HG03575 (cell line): Measurements from ENCODE around the gene PPIL6.

Source experiments
- ATAC-seq: cut with Tn5 transposase; IDR thresholded peaks from one replicate; pipeline ENCODE4 v1.9.1; 2021; ENCODE audit not compliant: unreplicated experiment, insufficient number of reproducible peaks, low FRiP score; ENCODE audit errors: extremely low read depth

Gene PPIL6

DNA sequence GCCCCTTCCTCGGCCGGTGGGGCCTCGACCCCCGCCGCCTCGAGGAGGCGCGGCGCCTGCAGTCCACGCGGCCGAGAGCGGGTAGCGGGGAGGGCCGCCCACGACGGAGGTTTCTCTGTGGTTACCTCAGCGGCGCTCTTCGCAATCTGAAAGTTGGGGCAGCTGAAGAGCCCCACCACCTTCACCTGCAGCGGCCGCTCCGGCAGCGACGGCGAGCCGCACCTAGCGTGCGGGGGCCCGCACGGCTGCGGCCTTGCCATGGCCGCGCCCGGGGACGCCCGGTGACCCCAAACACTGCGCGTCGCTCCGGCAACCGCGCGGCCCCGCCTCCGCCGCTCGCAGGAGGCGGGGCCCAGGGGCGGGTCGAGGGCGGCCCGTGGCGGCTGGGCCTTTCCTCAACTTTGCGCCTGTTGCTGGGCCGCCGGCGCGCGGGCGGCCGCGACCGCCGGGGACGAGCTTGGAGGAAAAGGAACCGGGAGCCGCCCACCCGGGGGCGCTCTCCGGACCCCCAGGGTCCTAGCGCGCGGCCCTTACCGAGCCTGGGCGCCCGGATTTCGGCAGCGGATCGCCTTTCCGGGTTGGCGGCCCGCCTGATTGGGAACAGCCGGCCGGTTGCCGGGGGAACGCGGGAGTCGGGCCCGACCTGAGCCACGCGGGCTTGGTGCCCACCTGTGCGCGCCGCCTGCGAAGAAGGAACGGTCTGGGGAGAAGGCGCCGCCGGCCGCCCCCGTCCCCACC is at the start of gene PPIL6, which contains the start of gene SMPD2:
Gene PPIL6, minus strand, starts transcription at position 298 of the 738 bp plus-strand sequence. Its CDS starts 38 bp downstream, at position 260.
Gene SMPD2, plus strand, starts transcription at position 394 of the 738 bp plus-strand sequence. CDS start 398 bp downstream, outside the sequence.
- ATAC-seq, result no peak

DNA sequence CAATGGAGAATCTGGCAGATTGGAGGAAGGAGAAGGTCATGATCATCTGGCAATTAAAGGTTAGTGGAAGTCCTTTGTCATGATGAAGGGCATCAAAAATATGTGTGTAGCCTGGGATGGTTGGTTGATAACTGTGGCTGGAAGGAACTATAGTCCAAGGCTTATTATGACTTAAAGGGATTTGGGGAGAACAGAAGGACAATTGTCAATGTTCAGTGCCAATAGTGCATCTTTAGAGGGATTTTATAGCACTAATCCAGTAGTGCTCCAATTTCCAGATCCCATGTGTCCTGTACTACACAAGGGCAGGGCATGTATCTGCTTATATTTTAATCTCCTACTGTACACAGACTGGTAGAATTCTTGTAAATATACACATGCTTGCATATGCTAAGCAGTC is 47.6 kb upstream of the PPIL6 start:
- no peak for ATAC-seq

GRCh38 chr6:109486068-109486467 is 45.6 kb upstream of the PPIL6 start:
- ATAC-seq, result no peak

- no peak for ATAC-seq
These were observed 45.0 kb upstream of the PPIL6 start for GRCh38 chr6:109485266-109485935.

DNA sequence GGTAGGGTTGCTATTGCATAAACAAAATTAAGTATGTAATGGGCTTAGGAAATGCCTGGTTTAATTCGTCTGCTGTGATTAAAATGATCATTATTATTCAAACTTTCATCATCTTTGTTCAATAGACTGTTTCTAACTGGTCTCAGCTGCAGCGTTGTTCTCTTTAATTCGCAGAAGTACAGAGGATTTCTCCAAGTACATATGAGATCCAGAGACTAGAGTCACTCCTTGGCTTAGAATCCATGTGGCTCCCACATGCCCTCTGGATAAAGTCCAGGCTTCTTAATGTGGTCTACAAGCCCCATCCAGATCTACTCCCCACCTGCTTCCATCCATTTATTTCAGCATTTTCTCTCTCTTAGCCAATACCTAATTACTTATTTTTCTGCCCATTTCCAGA is 43.7 kb upstream of the PPIL6 start:
- ATAC-seq, result no peak

- ATAC-seq, result no peak
These were observed 43.3 kb upstream of the PPIL6 start for GRCh38 chr6:109483735-109484057.

- ATAC-seq, result no peak
These were observed 42.7 kb upstream of the PPIL6 start, which contains the start of gene ZBTB24 for GRCh38 chr6:109482905-109483734. ZBTB24 (minus strand) TSS chr6:109483219; CDS start chr6:109482026, 1,193 bp downstream.

GRCh38 chr6:109480993-109481480 is 40.6 kb upstream of the PPIL6 start:
- no peak for ATAC-seq

GRCh38 chr6:109478841-109479624 is 38.6 kb upstream of the PPIL6 start:
- ATAC-seq, result no peak

DNA sequence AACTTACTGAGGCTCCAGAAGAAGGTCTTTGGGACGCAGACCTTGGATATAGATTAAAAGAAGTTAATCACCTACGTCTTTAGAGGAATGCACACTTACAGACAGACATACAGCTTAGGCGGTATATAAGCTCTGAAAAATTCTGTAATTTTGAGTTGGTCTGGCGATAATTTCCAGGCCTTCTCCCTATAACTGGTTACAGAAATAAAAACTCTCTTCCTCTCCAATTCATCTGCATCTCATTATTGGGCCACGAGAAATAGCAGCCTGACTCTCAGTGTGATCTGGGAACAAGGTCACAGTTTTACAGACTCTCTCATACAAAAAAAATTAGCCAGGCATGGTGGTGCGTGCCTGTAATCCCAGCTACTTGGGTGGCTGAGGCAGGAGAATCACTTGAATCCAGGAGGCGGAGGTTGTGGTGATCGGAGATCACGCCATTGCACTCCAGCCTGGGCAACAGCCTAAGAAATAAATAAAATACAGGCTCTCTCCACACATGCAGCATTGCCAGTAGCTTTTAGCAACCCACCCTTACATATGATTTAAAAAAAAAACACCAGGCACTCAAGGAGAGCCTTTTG is 37.9 kb upstream of the PPIL6 start:
- no peak for ATAC-seq

- no peak for ATAC-seq
These were observed 37.3 kb upstream of the PPIL6 start for GRCh38 chr6:109477725-109478124.

DNA sequence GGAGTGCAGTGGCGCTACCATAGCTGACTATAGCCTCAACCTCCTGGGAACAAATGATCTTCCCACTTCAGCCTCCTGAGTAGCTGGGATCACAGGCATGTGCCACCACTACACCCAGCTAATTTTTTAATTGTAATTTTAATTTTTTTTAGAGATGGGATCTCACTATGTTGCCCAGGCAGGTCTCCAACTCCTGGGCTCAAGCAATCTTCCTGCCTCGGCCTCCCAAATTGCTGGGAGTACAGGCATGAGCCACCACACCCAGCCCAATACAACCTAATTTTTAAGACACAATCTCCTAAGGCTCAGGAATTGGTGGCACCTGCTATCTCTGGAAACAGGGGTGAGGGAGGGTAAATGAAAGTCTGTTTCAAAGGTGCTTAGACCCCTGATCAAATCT is 36.8 kb upstream of the PPIL6 start:
- ATAC-seq, result no peak

DNA sequence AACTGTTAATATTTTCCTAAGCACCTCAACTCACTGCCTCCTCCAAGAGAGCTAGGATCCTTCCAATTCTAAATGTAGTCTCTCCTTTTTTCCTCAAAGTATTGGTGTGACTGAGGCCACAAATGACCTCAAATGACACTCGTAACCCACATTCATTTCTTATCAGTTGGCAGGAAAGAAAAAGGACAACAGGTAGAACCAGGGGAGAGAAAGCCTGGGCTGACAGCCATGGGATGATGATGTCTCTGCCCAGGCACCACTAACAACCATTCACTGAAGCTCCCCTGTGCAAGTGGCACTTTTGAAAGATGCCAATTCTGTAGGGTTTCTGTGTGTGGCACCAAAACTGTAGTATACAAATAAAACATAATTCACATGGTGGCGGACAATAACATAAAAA is 35.2 kb upstream of the PPIL6 start:
- no peak for ATAC-seq

DNA sequence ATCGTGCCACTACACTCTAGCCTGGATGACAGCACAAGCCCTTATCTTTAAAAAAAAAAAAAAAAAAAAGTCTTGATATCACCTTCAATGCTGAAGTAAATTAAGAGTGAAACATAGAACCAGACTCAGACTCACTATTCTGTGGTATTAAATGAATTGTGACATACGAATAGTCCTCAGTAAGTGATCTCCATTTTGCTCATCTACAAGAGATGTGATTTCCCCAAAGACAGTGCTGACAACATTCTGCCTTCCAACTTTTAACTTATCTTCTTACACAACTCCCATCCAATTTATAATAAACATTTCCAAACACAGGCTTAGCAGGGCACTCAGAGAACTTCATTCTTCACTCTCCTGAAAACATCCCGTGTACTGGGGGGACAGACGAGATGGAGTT is 34.6 kb upstream of the PPIL6 start:
- ATAC-seq, result no peak

- ATAC-seq, result no peak
These were observed 32.7 kb upstream of the PPIL6 start for GRCh38 chr6:109473120-109473519.

DNA sequence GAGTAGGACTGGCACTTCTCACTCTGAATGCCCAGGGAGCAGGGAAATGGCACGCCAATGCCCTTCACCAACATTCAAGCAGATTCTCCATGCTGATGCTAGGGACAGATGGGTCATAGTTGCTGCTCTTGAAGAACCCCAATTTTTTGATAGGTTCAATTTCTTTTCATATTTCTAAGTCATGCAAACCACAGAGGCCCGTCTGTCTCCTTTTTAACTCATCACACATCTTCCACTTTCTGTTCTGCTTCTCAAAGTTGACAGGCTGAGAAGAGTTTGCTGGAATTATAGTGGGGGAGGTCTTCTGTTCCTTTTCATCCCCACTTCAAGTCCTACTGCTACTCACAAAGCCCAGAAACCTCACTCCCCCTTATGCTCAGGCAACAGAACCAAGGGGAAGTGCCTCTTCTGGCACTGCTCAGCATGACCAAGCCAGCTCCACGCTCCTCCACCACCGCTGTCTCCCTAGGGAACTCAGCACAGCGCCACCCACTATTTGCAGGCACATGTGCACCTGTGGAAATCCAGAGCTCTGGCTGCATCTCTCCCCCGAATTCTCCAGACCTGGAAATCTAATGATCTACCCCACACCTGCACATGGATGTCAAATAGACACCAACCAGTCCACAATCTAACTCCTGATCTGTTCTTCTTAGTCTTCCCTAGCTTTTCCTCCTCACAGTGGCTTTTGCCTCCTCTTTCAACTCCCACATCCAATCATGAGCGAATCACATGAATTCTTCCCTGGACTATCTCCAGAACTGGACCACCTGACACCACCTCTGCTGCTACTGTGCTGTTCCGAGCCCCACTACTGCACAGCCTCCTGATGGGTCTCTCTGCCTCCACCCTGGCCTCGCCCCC is 31.9 kb upstream of the PPIL6 start:
- no peak for ATAC-seq

DNA sequence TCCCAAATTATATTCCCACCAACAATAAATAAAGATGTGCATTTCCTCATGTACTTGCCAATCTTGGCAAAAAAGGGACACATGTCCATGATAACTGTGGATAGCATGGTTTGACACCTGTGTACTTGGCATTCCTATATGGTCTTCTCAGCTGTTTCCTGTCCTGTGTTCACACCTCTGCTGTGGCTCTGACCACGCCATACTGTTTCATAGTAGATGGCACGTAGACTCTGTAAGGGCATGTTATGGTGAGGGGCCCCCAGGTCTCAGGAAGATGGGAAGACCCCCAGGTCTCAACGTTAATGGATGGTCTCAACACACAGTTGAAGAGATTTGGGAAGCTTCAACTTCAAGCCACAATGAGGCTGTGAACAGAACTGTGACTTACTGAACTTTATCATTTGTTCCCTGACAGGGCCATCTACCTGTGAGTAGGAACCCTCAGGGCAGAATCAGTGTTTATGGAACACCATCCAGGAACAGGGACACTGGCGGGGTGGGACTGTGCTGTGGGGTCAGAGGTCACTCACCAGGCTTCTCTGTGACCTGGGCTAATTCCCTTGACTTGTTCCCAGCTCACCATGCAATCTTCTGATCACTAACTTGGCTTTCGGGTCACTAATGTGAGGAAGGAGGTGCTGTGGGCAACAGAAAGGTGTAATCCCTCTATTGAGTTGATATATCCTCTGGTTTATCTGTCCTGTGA is 30.8 kb upstream of the PPIL6 start:
- ATAC-seq, result no peak
